ENCODE results near the gene ARID5A. TPM values are rescaled to one million over a fixed set of nuclear protein-coding genes. Genes with fewer than 3 reads are reported as not detected.
A peak's percentile ranks its signal among the peaks of the same experiment; 100 is the strongest.

Gene ARID5A
- total and polyA plus RNA-seq, 2 of the 13 experiments (the other 11 are each of a cell fraction or from before 2014, with no cell fraction given): 6.0 to 9.5 TPM

DNA sequence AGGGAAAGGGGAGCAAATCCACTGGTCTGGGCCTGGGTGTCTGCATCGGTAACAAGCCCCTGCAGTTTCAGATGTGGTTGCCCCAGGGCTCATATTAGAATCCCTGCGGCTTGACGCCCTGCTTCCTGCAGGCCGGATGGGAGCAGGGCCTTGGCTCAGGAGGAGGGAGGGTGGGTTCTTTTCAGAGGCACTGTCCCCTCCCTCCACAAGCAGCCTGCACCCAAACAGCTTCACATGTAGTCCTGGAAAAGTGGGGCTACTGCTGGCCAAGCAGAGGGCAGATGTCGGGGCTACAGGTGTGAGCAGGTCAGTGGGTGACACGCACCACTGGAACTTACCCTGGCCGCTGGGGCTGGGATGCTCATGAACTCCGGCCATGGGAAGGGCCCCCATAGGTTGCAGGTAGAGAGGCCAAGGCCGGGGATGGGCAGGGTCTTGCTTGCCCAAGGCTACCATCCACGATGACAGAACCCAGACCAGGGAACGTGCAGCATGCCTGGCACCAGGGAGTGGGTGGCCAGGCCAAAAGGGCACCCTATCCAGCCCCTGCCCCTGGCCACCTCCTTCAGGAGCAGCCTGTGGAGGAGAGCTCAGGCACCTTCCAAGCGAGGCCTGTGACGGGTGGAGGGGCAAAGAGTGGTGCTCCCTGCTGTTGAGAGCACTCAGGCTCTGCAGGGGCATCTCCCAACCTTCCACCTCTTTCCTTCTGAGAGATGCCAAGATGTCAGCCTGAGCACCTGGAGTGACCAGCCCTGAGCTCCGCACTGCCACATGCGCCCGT lies 16.8 kb downstream of the ARID5A start:
- POLR2A ChIA-PET: interaction anchor here (1.4 to 1.6 kb wide), 2 partner anchors 84 to 263 kb away, joined by 3 to 4 read pairs; partner anchors contain the start of gene CNNM3
- no TSS peak for BruUV-seq (replicated peaks)
- H3K27me3 ChIP-seq (ENCODE audit: control insufficient read depth in 1 of 2, insufficient read depth in 2 of 2, low read length in 2 of 2): no peaks in the 10 kb centered on the region
- no peaks in the 10 kb centered on the region for H3K79me2 ChIP-seq (ENCODE audit: insufficient read depth, low read length)
- no peak overlapping the region for H3K27ac ChIP-seq (ENCODE audit: extremely low read length, insufficient read depth, low read length)
- no peak overlapping the region for H2AFZ ChIP-seq (ENCODE audit: low read length)
- CTCF ChIA-PET (ENCODE audit: low intra/inter-chr PET ratio, low total read pairs): no interaction called here
- intact Hi-C loops (cut with micrococcal nuclease; ENCODE audit: unreplicated experiment): loop anchor here (5.0 kb wide), 2 partner anchors 49 to 79 kb away; no protein-coding TSS in a partner anchor
- peak overlapping the region; percentile 95; the same call in 1 of the 2 replicates for H3K4me2 ChIP-seq (ENCODE audit: low read depth, low read length)
- no peak overlapping the region for H3K4me3 ChIP-seq (replicated peaks in 1 of 3; ENCODE audit: insufficient read depth in 1 of 3, low read depth in 2 of 3, low read length in 3 of 3)
- in situ Hi-C loops (cut with HindIII; ENCODE audit: extremely low pct_ligation_motif_present, low pct_unique_long_range_greater_than_20kb): no loop called here
- no peak for ATAC-seq
- no peaks in the 10 kb centered on the region for H4K20me1 ChIP-seq (ENCODE audit: insufficient read depth, low read length)
- peaks cover 70% of the 10 kb centered on the region for H3K4me1 ChIP-seq (ENCODE audit: insufficient read depth, low read length)
- no peaks in the 10 kb centered on the region for H3K36me3 ChIP-seq (replicated peaks in 1 of 2; ENCODE audit: control insufficient read depth in 1 of 2, insufficient read depth in 2 of 2, low read length in 2 of 2)
- no peak for DNase-seq (ENCODE audit: low spot score)
- no peak overlapping the region for H3K9ac ChIP-seq (ENCODE audit: insufficient read depth, low read depth, low read length)
- FAIRE-seq: no peak
- H3K9me3 ChIP-seq (ENCODE audit: low read length): no peaks in the 10 kb centered on the region
- 88% methylated on average over 16 of the region's 16 CpGs for WGBS (ENCODE audit: low lambda C conversion rate)
- TF ChIP-seq, protein P1, sequence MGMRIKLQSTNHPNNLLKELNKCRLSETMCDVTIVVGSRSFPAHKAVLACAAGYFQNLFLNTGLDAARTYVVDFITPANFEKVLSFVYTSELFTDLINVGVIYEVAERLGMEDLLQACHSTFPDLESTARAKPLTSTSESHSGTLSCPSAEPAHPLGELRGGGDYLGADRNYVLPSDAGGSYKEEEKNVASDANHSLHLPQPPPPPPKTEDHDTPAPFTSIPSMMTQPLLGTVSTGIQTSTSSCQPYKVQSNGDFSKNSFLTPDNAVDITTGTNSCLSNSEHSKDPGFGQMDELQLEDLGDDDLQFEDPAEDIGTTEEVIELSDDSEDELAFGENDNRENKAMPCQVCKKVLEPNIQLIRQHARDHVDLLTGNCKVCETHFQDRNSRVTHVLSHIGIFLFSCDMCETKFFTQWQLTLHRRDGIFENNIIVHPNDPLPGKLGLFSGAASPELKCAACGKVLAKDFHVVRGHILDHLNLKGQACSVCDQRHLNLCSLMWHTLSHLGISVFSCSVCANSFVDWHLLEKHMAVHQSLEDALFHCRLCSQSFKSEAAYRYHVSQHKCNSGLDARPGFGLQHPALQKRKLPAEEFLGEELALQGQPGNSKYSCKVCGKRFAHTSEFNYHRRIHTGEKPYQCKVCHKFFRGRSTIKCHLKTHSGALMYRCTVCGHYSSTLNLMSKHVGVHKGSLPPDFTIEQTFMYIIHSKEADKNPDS (CRISPR knock-in tag; IDR thresholded peaks at IDR 0.05): 0 out of 2 replicates have a peak, but pooled peaks have one; percentile 39
- TF ChIP-seq ZNF768 (CRISPR knock-in tag; IDR thresholded peaks at IDR 0.05) (peak; percentile 9; the same call in 1 of the 2 replicates), ZMAT3 (CRISPR knock-in tag; conservative IDR thresholded peaks at IDR 0.05) (no peak), AGO2 (optimal IDR thresholded peaks at IDR 0.05; ENCODE audit: low read depth, low read length) (peak; percentile 63), ZNF263 (CRISPR knock-in tag; IDR thresholded peaks at IDR 0.05) (0 out of 2 replicates have a peak, but pooled peaks have one; percentile 37)
- TF ChIP-seq, protein P2, sequence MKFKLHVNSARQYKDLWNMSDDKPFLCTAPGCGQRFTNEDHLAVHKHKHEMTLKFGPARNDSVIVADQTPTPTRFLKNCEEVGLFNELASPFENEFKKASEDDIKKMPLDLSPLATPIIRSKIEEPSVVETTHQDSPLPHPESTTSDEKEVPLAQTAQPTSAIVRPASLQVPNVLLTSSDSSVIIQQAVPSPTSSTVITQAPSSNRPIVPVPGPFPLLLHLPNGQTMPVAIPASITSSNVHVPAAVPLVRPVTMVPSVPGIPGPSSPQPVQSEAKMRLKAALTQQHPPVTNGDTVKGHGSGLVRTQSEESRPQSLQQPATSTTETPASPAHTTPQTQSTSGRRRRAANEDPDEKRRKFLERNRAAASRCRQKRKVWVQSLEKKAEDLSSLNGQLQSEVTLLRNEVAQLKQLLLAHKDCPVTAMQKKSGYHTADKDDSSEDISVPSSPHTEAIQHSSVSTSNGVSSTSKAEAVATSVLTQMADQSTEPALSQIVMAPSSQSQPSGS (CRISPR knock-in tag; IDR thresholded peaks at IDR 0.05): no peak
- TF ChIP-seq, protein P3, sequence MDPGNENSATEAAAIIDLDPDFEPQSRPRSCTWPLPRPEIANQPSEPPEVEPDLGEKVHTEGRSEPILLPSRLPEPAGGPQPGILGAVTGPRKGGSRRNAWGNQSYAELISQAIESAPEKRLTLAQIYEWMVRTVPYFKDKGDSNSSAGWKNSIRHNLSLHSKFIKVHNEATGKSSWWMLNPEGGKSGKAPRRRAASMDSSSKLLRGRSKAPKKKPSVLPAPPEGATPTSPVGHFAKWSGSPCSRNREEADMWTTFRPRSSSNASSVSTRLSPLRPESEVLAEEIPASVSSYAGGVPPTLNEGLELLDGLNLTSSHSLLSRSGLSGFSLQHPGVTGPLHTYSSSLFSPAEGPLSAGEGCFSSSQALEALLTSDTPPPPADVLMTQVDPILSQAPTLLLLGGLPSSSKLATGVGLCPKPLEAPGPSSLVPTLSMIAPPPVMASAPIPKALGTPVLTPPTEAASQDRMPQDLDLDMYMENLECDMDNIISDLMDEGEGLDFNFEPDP (CRISPR knock-in tag; conservative IDR thresholded peaks at IDR 0.05): 0 out of 2 replicates have a peak, but pooled peaks have one; percentile 39
- TF ChIP-seq, protein P4, sequence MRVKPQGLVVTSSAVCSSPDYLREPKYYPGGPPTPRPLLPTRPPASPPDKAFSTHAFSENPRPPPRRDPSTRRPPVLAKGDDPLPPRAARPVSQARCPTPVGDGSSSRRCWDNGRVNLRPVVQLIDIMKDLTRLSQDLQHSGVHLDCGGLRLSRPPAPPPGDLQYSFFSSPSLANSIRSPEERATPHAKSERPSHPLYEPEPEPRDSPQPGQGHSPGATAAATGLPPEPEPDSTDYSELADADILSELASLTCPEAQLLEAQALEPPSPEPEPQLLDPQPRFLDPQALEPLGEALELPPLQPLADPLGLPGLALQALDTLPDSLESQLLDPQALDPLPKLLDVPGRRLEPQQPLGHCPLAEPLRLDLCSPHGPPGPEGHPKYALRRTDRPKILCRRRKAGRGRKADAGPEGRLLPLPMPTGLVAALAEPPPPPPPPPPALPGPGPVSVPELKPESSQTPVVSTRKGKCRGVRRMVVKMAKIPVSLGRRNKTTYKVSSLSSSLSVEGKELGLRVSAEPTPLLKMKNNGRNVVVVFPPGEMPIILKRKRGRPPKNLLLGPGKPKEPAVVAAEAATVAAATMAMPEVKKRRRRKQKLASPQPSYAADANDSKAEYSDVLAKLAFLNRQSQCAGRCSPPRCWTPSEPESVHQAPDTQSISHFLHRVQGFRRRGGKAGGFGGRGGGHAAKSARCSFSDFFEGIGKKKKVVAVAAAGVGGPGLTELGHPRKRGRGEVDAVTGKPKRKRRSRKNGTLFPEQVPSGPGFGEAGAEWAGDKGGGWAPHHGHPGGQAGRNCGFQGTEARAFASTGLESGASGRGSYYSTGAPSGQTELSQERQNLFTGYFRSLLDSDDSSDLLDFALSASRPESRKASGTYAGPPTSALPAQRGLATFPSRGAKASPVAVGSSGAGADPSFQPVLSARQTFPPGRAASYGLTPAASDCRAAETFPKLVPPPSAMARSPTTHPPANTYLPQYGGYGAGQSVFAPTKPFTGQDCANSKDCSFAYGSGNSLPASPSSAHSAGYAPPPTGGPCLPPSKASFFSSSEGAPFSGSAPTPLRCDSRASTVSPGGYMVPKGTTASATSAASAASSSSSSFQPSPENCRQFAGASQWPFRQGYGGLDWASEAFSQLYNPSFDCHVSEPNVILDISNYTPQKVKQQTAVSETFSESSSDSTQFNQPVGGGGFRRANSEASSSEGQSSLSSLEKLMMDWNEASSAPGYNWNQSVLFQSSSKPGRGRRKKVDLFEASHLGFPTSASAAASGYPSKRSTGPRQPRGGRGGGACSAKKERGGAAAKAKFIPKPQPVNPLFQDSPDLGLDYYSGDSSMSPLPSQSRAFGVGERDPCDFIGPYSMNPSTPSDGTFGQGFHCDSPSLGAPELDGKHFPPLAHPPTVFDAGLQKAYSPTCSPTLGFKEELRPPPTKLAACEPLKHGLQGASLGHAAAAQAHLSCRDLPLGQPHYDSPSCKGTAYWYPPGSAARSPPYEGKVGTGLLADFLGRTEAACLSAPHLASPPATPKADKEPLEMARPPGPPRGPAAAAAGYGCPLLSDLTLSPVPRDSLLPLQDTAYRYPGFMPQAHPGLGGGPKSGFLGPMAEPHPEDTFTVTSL (CRISPR knock-in tag; IDR thresholded peaks at IDR 0.05; ENCODE audit: borderline replicate concordance): no peak
